GM20000 (cell line): ENCODE results near the gene ANKRD55.
A peak's percentile ranks its signal among the peaks of the same experiment; 100 is the strongest.
"Not testable (repeated sequence)": the region's sequence is repeated elsewhere in the genome, so short reads cannot be mapped to it uniquely, and the experiment has no call there.

Experiments
- DNase-seq: peaks from one replicate; pipeline ENCODE4 v3.0.0; 2012; ENCODE audit warnings: low spot score
- CTCF ChIP-seq: IDR thresholded peaks from 2 replicates; pipeline ENCODE4 v1.5.1; 2012; ENCODE audit warnings: mild to moderate bottlenecking, control low read depth; ENCODE audit errors: extremely low read depth, missing control alignments

ANKRD55 gene

GRCh38 chr5:56088967-56089829, 143.9 kb downstream of the ANKRD55 start:
- TF ChIP-seq CTCF: no peak
- DNase-seq: peak; percentile 70

GRCh38 chr5:56088431-56088949, 144.6 kb downstream of the ANKRD55 start:
- TF ChIP-seq CTCF: no peak
- no peak for DNase-seq

- no peak for TF ChIP-seq CTCF
- DNase-seq: no peak
These were observed 147.9 kb downstream of the ANKRD55 start for GRCh38 chr5:56085193-56085592.

GRCh38 chr5:56083286-56083854, 149.8 kb downstream of the ANKRD55 start:
- DNase-seq: no peak
- TF ChIP-seq CTCF: no peak

- DNase-seq: not testable (repeated sequence)
These were observed 152.0 kb downstream of the ANKRD55 start for GRCh38 chr5:56081053-56081642.

- no peak for TF ChIP-seq CTCF
- no peak for DNase-seq
These were observed 152.6 kb downstream of the ANKRD55 start for GRCh38 chr5:56080375-56081052.

GRCh38 chr5:56079157-56079500, 154.0 kb downstream of the ANKRD55 start:
- DNase-seq: not testable (repeated sequence)

GRCh38 chr5:56078278-56079156, 154.6 kb downstream of the ANKRD55 start:
- DNase-seq: no peak
- TF ChIP-seq CTCF: no peak
